OCI-LY3 (cell line): Measurements from ENCODE around the gene ITPRIPL1.
A peak's percentile ranks its signal among the peaks of the same experiment; 100 is the strongest.

Experiments
- H2AFZ ChIP-seq: fragments of 200-600, 300-600 bp; shearing (Covaris generic); 2 replicates; pipeline ENCODE4 v1.6.0; 2014; ENCODE audit warnings: antibody characterized with exemption, low read depth, low read length
- H3K27ac ChIP-seq: fragments of 200-600, 300-600 bp; sonication (generic); 2 replicates; pipeline ENCODE4 v1.5.1; 2014; ENCODE audit warnings: mild to moderate bottlenecking, low read length, moderate library complexity, mixed read lengths
- H3K27me3 ChIP-seq: fragments of 200-600, 300-600 bp; sonication (generic); 2 replicates; pipeline ENCODE4 v1.6.1; 2014; ENCODE audit warnings: low read depth, low read length, mixed read lengths
- H3K36me3 ChIP-seq: fragments of 200-600, 300-600 bp; sonication (generic); replicated peaks from 2 replicates; pipeline ENCODE3; 2014; ENCODE audit warnings: low read depth, low read length, mixed read lengths
- H3K4me1 ChIP-seq: fragments of 300-600, 200-600 bp; sonication (generic); 2 replicates; pipeline ENCODE4 v1.6.1; 2014; ENCODE audit warnings: low read length, mixed read lengths
- H3K4me2 ChIP-seq: fragments of 200-600, 300-600 bp; sonication (generic); 2 replicates; pipeline ENCODE4 v1.6.1; 2014; ENCODE audit warnings: low read length, mixed read lengths
- H3K4me3 ChIP-seq: fragments of 300-600, 200-600 bp; sonication (generic); 2 replicates; pipeline ENCODE4 v1.5.1; 2014; ENCODE audit warnings: antibody characterized with exemption, mild to moderate bottlenecking, low read length, moderate library complexity
- H3K79me2 ChIP-seq: fragments of 300-600, 200-600 bp; shearing (Covaris generic); 2 replicates; pipeline ENCODE4 v1.6.1; 2014; ENCODE audit warnings: mild to moderate bottlenecking, low read length, mixed read lengths
- H3K9ac ChIP-seq: fragments of 300-600, 200-600 bp; shearing (Covaris generic); 2 replicates; pipeline ENCODE4 v1.6.0; 2014; ENCODE audit warnings: mild to moderate bottlenecking, low read length, moderate library complexity
- H3K9me3 ChIP-seq: fragments of 200-600, 300-600 bp; shearing (Covaris generic); 2 replicates; pipeline ENCODE4 v1.6.1; 2014; ENCODE audit warnings: low read length, mixed read lengths; ENCODE audit not compliant: insufficient read depth
- H4K20me1 ChIP-seq: fragments of 200-600, 300-600 bp; sonication (generic); 2 replicates; pipeline ENCODE4 v1.6.1; 2016; ENCODE audit warnings: low read length, mixed read lengths; ENCODE audit not compliant: insufficient read depth
- CTCF ChIP-seq: fragments of 200-600, 300-600 bp; sonication (generic); IDR thresholded peaks from 2 replicates; pipeline ENCODE4 v1.5.1; 2014; ENCODE audit warnings: antibody characterized with exemption, low read length, low read depth
- EZH2phosphoT487 ChIP-seq: fragments of 200-600 bp; shearing (Covaris generic); IDR thresholded peaks from 2 replicates; pipeline ENCODE4 v1.6.1; 2018; ENCODE audit warnings: antibody characterized with exemption, mixed run types, low read depth

Gene ITPRIPL1

GRCh38 chr2:96356889-96357288 is 31.8 kb downstream of the ITPRIPL1 start:
- H3K4me2 ChIP-seq = no peak overlapping the region
- no peaks in the 10 kb centered on the region for H3K27me3 ChIP-seq
- H3K4me3 ChIP-seq = no peak overlapping the region
- peaks cover 75% of the 10 kb centered on the region for H3K36me3 ChIP-seq
- H2AFZ ChIP-seq = no peak overlapping the region
- H3K9me3 ChIP-seq = no peaks in the 10 kb centered on the region
- H3K27ac ChIP-seq = no peak overlapping the region
- H3K9ac ChIP-seq = no peak overlapping the region
- H3K79me2 ChIP-seq = no peaks in the 10 kb centered on the region
- H4K20me1 ChIP-seq = no peaks in the 10 kb centered on the region
- no peaks in the 10 kb centered on the region for H3K4me1 ChIP-seq
- TF ChIP-seq CTCF (no peak), EZH2phosphoT487 (no peak)

- Histone ChIP-seq H3K36me3 (peaks cover 73% of the 10 kb centered on the region), H3K27me3 (no peaks in the 10 kb centered on the region), H3K9me3 (no peaks in the 10 kb centered on the region), H3K27ac (no peak overlapping the region), H3K9ac (no peak overlapping the region), H3K4me3 (no peak overlapping the region), H2AFZ (no peak overlapping the region), H3K4me2 (no peak overlapping the region), H3K4me1 (no peaks in the 10 kb centered on the region), H3K79me2 (no peaks in the 10 kb centered on the region), H4K20me1 (no peaks in the 10 kb centered on the region)
- TF ChIP-seq EZH2phosphoT487 = no peak
- peak; percentile 29 for TF ChIP-seq CTCF
Measured at GRCh38 chr2:96359310-96359709, 34.2 kb downstream of the ITPRIPL1 start.

DNA sequence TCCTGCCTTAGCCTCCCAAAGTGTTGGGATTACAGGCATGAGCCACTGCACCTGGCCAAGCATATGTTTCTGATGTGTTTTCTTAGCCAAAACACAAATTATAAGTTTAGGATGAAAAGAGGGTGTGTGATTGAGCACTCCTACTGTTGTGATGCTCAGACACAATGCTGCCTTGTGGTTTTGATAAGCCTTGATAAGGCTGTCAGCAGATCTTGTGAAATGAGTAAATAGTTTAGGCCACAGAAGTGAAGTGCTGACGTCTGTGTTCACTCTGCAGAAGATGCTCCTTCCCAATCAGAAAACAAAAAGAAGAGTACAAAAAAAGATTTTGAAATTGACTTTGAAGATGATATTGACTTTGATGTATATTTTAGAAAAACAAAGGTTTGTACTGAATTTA is 34.7 kb downstream of the ITPRIPL1 start:
- Histone ChIP-seq H3K36me3 (peaks cover 73% of the 10 kb centered on the region), H3K79me2 (no peaks in the 10 kb centered on the region), H3K27me3 (no peaks in the 10 kb centered on the region), H3K4me3 (no peak overlapping the region), H3K9me3 (no peaks in the 10 kb centered on the region), H3K4me1 (no peaks in the 10 kb centered on the region), H3K4me2 (no peak overlapping the region), H2AFZ (no peak overlapping the region), H3K27ac (no peak overlapping the region), H4K20me1 (no peaks in the 10 kb centered on the region), H3K9ac (no peak overlapping the region)
- TF ChIP-seq CTCF (no peak), EZH2phosphoT487 (no peak)

DNA sequence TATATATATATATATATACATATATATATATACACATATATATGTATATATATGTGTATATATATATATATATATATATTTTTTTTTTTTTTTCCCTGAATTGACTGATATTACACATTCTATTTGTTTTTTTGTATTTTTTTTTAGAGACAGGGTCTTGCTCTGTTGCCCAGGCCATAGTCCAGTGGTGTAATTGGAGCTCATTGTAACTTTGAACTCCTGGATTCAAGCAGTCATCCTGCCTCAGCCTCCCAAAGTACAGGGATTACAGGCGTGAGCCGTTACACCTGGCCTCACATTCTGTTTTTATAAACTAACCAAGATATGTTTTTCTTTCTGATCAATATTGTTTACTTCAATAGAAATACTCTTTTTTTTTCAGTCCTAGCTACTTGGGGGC is 36.6 kb downstream of the ITPRIPL1 start:
- no peaks in the 10 kb centered on the region for H3K4me1 ChIP-seq
- no peak overlapping the region for H3K9ac ChIP-seq
- H3K4me2 ChIP-seq = no peak overlapping the region
- no peaks in the 10 kb centered on the region for H3K79me2 ChIP-seq
- TF ChIP-seq EZH2phosphoT487 = no peak
- no peak for TF ChIP-seq CTCF
- H2AFZ ChIP-seq = no peak overlapping the region
- H3K36me3 ChIP-seq = peaks cover 72% of the 10 kb centered on the region
- H3K27me3 ChIP-seq = no peaks in the 10 kb centered on the region
- no peak overlapping the region for H3K4me3 ChIP-seq
- H3K9me3 ChIP-seq = no peaks in the 10 kb centered on the region
- no peaks in the 10 kb centered on the region for H4K20me1 ChIP-seq
- H3K27ac ChIP-seq = no peak overlapping the region
